GM12892 (cell line): ENCODE results near the gene LRCH4.
"Not testable (repeated sequence)": the region's sequence is repeated elsewhere in the genome, so short reads cannot be mapped to it uniquely, and the experiment has no call there.

Source experiments
- POLR2AphosphoS5 ChIP-seq: IDR thresholded peaks from 2 replicates; pipeline ENCODE4 v1.6.1; 2011; ENCODE audit warnings: low read depth, low read length, control low read depth
- TAF1 ChIP-seq: IDR thresholded peaks from 2 replicates; pipeline ENCODE4 v1.6.1; 2011; ENCODE audit warnings: low read depth, mild to moderate bottlenecking, control low read depth, low read length, borderline replicate concordance

DNA sequence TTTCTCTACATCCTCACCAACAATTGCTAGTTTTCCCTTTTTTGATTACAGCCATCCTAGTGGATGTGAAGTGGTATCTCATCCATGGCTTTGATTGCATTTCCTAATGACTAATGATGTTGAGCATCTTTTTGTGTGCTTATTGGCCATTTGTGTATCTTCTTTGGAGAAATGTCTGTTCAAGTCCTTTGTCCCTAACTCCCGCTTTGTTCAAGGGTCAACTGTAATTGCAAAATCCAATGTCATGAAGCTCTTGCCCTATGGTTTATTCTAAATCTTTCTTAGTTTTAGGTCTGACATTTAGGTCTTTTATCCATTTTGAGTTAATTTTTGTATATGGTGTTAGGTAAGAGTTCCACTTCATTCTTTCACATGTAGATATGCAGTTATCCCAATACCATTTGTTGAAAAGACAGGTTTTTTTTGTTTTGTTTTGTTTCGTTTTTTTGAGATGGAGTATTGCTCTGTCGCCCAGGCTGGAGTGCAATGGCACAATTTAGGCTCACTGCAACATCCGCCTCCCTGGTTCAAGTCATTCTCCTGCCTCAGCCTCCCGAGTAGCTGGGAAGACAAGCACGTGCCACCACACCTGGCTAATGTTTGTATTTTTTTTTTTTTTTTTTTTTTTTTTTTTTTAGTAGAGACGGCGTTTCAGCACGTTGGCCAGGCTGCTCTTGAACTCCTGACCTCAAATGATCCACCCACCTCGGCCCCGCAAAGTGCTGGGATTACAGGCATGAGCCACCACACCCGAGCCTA, 57.6 kb downstream of the LRCH4 start:
- TF ChIP-seq TAF1, POLR2AphosphoS5: not testable (repeated sequence)
